ENCODE data around the gene GATB.

DNA sequence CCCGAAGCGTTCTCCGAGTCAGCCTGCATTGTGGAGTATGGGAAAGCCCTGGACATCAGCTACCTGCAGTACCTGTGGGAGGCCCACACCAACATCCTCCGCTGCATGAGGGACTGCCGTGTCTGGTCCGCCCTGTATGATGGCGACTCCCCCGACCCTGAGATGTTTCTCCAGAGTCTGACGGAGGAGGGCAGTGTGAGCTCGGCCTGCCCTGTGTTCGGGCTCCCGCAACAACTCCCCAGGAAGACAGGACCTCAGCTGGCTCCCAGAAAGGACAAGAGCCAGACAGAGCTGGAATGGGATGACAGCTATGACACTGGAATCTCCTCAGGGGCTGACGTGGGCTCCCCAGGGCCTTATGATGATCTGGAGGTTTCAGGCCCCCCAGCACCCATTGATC, 111.3 kb downstream of the GATB start:
- TF ChIP-seq ESRRA (IDR thresholded peaks at IDR 0.05; ENCODE audit: low read length) (no peak), GATAD2B (conservative IDR thresholded peaks at IDR 0.05; ENCODE audit: low read depth) (no peak), JUNB (IDR thresholded peaks at IDR 0.05) (no peak), SUZ12 (IDR thresholded peaks at IDR 0.05; ENCODE audit: unreplicated experiment) (no peak), TAF1 (IDR thresholded peaks at IDR 0.05; ENCODE audit: borderline replicate concordance, low read depth, low read length) (no peak), POLR2A (IDR thresholded peaks at IDR 0.05; ENCODE audit: low read depth, low read length) (no peak), SMC3 (IDR thresholded peaks at IDR 0.05; ENCODE audit: borderline replicate concordance, low read length) (no peak)
- TF ChIP-seq, protein P1, sequence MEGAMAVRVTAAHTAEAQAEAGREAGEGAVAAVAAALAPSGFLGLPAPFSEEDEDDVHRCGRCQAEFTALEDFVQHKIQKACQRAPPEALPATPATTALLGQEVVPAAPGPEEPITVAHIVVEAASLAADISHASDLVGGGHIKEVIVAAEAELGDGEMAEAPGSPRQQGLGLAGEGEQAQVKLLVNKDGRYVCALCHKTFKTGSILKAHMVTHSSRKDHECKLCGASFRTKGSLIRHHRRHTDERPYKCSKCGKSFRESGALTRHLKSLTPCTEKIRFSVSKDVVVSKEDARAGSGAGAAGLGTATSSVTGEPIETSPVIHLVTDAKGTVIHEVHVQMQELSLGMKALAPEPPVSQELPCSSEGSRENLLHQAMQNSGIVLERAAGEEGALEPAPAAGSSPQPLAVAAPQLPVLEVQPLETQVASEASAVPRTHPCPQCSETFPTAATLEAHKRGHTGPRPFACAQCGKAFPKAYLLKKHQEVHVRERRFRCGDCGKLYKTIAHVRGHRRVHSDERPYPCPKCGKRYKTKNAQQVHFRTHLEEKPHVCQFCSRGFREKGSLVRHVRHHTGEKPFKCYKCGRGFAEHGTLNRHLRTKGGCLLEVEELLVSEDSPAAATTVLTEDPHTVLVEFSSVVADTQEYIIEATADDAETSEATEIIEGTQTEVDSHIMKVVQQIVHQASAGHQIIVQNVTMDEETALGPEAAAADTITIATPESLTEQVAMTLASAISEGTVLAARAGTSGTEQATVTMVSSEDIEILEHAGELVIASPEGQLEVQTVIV (IDR thresholded peaks at IDR 0.05; ENCODE audit: borderline replicate concordance, partially characterized antibody): no peak
- TF ChIP-seq, protein P2, sequence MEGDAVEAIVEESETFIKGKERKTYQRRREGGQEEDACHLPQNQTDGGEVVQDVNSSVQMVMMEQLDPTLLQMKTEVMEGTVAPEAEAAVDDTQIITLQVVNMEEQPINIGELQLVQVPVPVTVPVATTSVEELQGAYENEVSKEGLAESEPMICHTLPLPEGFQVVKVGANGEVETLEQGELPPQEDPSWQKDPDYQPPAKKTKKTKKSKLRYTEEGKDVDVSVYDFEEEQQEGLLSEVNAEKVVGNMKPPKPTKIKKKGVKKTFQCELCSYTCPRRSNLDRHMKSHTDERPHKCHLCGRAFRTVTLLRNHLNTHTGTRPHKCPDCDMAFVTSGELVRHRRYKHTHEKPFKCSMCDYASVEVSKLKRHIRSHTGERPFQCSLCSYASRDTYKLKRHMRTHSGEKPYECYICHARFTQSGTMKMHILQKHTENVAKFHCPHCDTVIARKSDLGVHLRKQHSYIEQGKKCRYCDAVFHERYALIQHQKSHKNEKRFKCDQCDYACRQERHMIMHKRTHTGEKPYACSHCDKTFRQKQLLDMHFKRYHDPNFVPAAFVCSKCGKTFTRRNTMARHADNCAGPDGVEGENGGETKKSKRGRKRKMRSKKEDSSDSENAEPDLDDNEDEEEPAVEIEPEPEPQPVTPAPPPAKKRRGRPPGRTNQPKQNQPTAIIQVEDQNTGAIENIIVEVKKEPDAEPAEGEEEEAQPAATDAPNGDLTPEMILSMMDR (IDR thresholded peaks at IDR 0.05 in 2 of 3, conservative IDR thresholded peaks at IDR 0.05 in 1 of 3; ENCODE audit: control insufficient read depth in 2 of 3, extremely low read depth in 1 of 3, insufficient read depth in 1 of 3, low read depth in 3 of 3, low read length in 3 of 3): no peak
- TF ChIP-seq, protein P3, sequence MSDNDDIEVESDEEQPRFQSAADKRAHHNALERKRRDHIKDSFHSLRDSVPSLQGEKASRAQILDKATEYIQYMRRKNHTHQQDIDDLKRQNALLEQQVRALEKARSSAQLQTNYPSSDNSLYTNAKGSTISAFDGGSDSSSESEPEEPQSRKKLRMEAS (IDR thresholded peaks at IDR 0.05; ENCODE audit: low read depth, low read length): no peak

Measured in GM12878 (cell line).